Right atrium auricular region (tissue), 2 donors: ENCODE results near the gene PLCG1. TPM values are rescaled to one million over a fixed set of nuclear protein-coding genes. Genes with fewer than 3 reads are reported as not detected.

Experiments
- DNase-seq: peaks from one replicate; pipeline ENCODE4 v3.0.0-alpha.2; 2019; ENCODE audit warnings: low spot score
- H3K27ac ChIP-seq, 2 donors: fragments of 200-600 bp; sonication (generic); 1 replicate in 1 of 2; 2 replicates in 1 of 2; pipeline ENCODE4 v1.5.1; 2016 to 2019
- H3K27me3 ChIP-seq, 2 donors: fragments of 200-600 bp; sonication (generic); one replicate each; pipeline versions ENCODE4 v1.5.1 to v1.6.0; 2017 to 2019
- H3K36me3 ChIP-seq: fragments of 200-600 bp; sonication (generic); one replicate; pipeline ENCODE4 v1.5.1; 2016
- H3K4me1 ChIP-seq, 2 donors: fragments of 200-600 bp; sonication (generic); one replicate each; pipeline versions ENCODE4 v1.5.1 to v1.6.0; 2017 to 2019
- H3K4me3 ChIP-seq, 2 donors: fragments of 200-600 bp; sonication (generic); 1 replicate in 1 of 2; 2 replicates in 1 of 2; pipeline ENCODE4 v1.5.1; 2017 to 2019; ENCODE audit warnings: mild to moderate bottlenecking in 1 of 2, moderate library complexity in 1 of 2
- H3K9me3 ChIP-seq, 2 donors: fragments of 200-600 bp; sonication (generic); one replicate each; pipeline ENCODE4 v1.5.1; 2019
- total RNA-seq, 2 donors: library from RNA; depleted of rRNA; stranded (reverse); fragments of >200 nt; gene quantifications; one replicate each; pipeline ENCODE4 v1.1.0, GENCODE V29; 2016
- TF ChIP-seq, protein P1 (sequence below), 2 donors: fragments of 200-600 bp; sonication (generic); IDR thresholded peaks; one replicate each; pipeline ENCODE4 v1.5.1; 2019; ENCODE audit warnings: antibody characterized with exemption in 2 of 2

PLCG1 gene
- total RNA-seq, 2 donors from 2014 or later = 24.1 to 59.5 TPM

GRCh38 chr20:41095110-41095969, 42.0 kb upstream of the PLCG1 start:
- no peaks in the 10 kb centered on the region for H3K4me1 ChIP-seq
- TF ChIP-seq, protein P1, sequence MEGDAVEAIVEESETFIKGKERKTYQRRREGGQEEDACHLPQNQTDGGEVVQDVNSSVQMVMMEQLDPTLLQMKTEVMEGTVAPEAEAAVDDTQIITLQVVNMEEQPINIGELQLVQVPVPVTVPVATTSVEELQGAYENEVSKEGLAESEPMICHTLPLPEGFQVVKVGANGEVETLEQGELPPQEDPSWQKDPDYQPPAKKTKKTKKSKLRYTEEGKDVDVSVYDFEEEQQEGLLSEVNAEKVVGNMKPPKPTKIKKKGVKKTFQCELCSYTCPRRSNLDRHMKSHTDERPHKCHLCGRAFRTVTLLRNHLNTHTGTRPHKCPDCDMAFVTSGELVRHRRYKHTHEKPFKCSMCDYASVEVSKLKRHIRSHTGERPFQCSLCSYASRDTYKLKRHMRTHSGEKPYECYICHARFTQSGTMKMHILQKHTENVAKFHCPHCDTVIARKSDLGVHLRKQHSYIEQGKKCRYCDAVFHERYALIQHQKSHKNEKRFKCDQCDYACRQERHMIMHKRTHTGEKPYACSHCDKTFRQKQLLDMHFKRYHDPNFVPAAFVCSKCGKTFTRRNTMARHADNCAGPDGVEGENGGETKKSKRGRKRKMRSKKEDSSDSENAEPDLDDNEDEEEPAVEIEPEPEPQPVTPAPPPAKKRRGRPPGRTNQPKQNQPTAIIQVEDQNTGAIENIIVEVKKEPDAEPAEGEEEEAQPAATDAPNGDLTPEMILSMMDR (IDR thresholded peaks at IDR 0.05) = peak; percentile 81 to 86
- no peaks in the 10 kb centered on the region for H3K27me3 ChIP-seq
- peak; percentile 78 for DNase-seq
- no peak overlapping the region for H3K27ac ChIP-seq
- H3K9me3 ChIP-seq = no peaks in the 10 kb centered on the region
- peaks cover 82% of the 10 kb centered on the region for H3K36me3 ChIP-seq
- H3K4me3 ChIP-seq = no peak overlapping the region

GRCh38 chr20:41098703-41099250, 38.6 kb upstream of the PLCG1 start:
- Histone ChIP-seq H3K27ac (no peak overlapping the region), H3K27me3 (no peaks in the 10 kb centered on the region), H3K9me3 (no peaks in the 10 kb centered on the region), H3K4me3 (no peak overlapping the region), H3K36me3 (peaks cover 95% of the 10 kb centered on the region), H3K4me1 (no peaks in the 10 kb centered on the region)
- TF ChIP-seq, protein P1 (IDR thresholded peaks at IDR 0.05) = no peak
- DNase-seq = no peak

- Histone ChIP-seq H3K36me3 (peaks cover 92% of the 10 kb centered on the region), H3K4me3 (no peak overlapping the region), H3K27me3 (no peaks in the 10 kb centered on the region), H3K9me3 (no peaks in the 10 kb centered on the region), H3K4me1 (no peaks in the 10 kb centered on the region), H3K27ac (no peak overlapping the region)
- DNase-seq = no peak
- TF ChIP-seq, protein P1 (IDR thresholded peaks at IDR 0.05) = no peak
These were observed 37.3 kb upstream of the PLCG1 start for GRCh38 chr20:41100001-41100480.

DNA sequence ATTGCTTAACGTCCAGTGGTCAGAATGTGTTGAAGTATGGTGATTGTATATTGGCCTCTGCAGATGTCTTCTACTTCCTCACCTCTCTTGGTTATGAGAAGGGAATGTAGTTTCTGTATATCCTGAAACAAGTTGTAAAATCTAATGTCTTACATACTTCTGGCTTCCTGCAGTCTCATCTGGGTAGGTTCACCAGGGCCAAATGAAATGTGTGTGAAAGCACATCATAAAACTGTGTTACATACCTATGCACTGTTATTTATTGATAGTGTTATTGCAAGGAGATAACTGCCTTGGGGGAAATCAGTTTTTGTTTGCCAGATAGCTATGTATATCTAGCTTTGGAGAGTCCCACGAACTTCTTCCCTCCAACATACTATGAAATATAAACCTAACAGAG, 35.7 kb upstream of the PLCG1 start:
- Histone ChIP-seq H3K27ac (no peak overlapping the region), H3K36me3 (peaks cover 78% of the 10 kb centered on the region), H3K9me3 (no peaks in the 10 kb centered on the region), H3K27me3 (no peaks in the 10 kb centered on the region), H3K4me3 (no peak overlapping the region), H3K4me1 (no peaks in the 10 kb centered on the region)
- TF ChIP-seq, protein P1 (IDR thresholded peaks at IDR 0.05) = no peak
- no peak for DNase-seq

- no peaks in the 10 kb centered on the region for H3K27me3 ChIP-seq
- TF ChIP-seq, protein P1 (IDR thresholded peaks at IDR 0.05) = no peak
- no peak for DNase-seq
- H3K4me3 ChIP-seq = no peak overlapping the region
- no peak overlapping the region for H3K27ac ChIP-seq
- no peaks in the 10 kb centered on the region for H3K4me1 ChIP-seq
- no peaks in the 10 kb centered on the region for H3K9me3 ChIP-seq
- H3K36me3 ChIP-seq = peaks cover 32% of the 10 kb centered on the region
These were observed 28.8 kb upstream of the PLCG1 start for GRCh38 chr20:41108531-41108930.
